Psoas muscle (tissue), 8 donors: ENCODE data around the gene PIK3AP1. TPM values are rescaled to one million over a fixed set of nuclear protein-coding genes. Genes with fewer than 3 reads are reported as not detected.

Experiments
- ATAC-seq, 4 donors: fragments of 200-7000 bp; cut with Tn5 transposase; one replicate each; pipeline ENCODE4 v1.9.1; 2020; ENCODE audit warnings: moderate library complexity in 3 of 4, mild to moderate bottlenecking in 2 of 4
- DNase-seq, 2 donors: peaks; one replicate each; pipeline ENCODE4 v3.0.0-alpha.2; 2020
- H3K27ac ChIP-seq: fragments of 200-600 bp; one replicate; pipeline ENCODE4 v1.8.0; 2022
- H3K27me3 ChIP-seq, 3 donors: fragments of 200-600 bp in 1 of 3; one replicate each; pipeline versions ENCODE4 v1.6.1 to v1.8.0; 2013 to 2022; ENCODE audit warnings: low read length in 2 of 3, mild to moderate bottlenecking in 2 of 3, moderate library complexity in 1 of 3; ENCODE audit not compliant: insufficient read depth in 3 of 3
- H3K36me3 ChIP-seq, 2 donors: fragments of 200-600 bp in 1 of 2; one replicate each; pipeline versions ENCODE4 v1.6.1 to v1.8.0; 2013 to 2022; ENCODE audit warnings: low read depth in 1 of 2, mild to moderate bottlenecking in 1 of 2, moderate library complexity in 1 of 2; ENCODE audit not compliant: insufficient read depth in 1 of 2
- H3K4me1 ChIP-seq: fragments of 200-600 bp; one replicate; pipeline ENCODE4 v1.8.0; 2022
- H3K4me3 ChIP-seq: fragments of 200-600 bp; one replicate; pipeline ENCODE4 v1.8.0; 2022; ENCODE audit warnings: mild to moderate bottlenecking
- H3K9me3 ChIP-seq: fragments of 200-600 bp; one replicate; pipeline ENCODE4 v1.8.0; 2022
- CTCF ChIP-seq: fragments of 200-600 bp; IDR thresholded peaks from one replicate; pipeline ENCODE4 v1.8.0; 2022; ENCODE audit warnings: antibody characterized with exemption
- WGBS, 3 donors: extraction: QIAGEN DNeasy Blood & Tissue Kit; methylation state at CpG; one replicate each; pipeline versions ENCODE4 v1.1.6 to v1.1.7; 2013; 5-methylcytosine and 5-hydroxymethylcytosine counted together
- intact Hi-C, 2 donors: fragments of 100-400 bp; cut with DNase I; formaldehyde crosslinking; loops; one replicate each; pipeline versions ENCODE4 v1.11.0 to v1.14.2; 2022
- polyA plus RNA-seq, 3 donors: library from polyadenylated mRNA; stranded (reverse); fragments of 200-250 nt; gene quantifications; one replicate each; pipeline ENCODE4 v1.2.3, GENCODE V29; 2013
- total RNA-seq, 4 donors: library from RNA; stranded (reverse); fragmentation: NEBNext Ultra II Directional in 2 of 4; extraction: Animal tissue kit (Norgen Biotek cat#: 25700) in 2 of 4; gene quantifications; one replicate each; pipeline versions ENCODE4 v1.2.1 to v1.2.4, GENCODE V29; 2021 to 2023
- donor health status: healthy with polysubstance abuse.
- donor health status: DM: no; HTN: no; CAD: no; lungs with moderate emphysema.
- donor health status: Bipolar disorder and iron deficiency.
- donor health status: healthy.
- donor health status: DM: yes; HTN: yes; CAD: no.
- donor health status: DM: no; HTN: no; CAD: no.
- donor health status: DM: no; HTN: no; CAD: no.
- donor health status: DM: yes; HTN: yes; CAD: no.

Gene PIK3AP1
- total and polyA plus RNA-seq, 7 donors, result 0.17 to 8.6 (median 1.8) TPM

DNA sequence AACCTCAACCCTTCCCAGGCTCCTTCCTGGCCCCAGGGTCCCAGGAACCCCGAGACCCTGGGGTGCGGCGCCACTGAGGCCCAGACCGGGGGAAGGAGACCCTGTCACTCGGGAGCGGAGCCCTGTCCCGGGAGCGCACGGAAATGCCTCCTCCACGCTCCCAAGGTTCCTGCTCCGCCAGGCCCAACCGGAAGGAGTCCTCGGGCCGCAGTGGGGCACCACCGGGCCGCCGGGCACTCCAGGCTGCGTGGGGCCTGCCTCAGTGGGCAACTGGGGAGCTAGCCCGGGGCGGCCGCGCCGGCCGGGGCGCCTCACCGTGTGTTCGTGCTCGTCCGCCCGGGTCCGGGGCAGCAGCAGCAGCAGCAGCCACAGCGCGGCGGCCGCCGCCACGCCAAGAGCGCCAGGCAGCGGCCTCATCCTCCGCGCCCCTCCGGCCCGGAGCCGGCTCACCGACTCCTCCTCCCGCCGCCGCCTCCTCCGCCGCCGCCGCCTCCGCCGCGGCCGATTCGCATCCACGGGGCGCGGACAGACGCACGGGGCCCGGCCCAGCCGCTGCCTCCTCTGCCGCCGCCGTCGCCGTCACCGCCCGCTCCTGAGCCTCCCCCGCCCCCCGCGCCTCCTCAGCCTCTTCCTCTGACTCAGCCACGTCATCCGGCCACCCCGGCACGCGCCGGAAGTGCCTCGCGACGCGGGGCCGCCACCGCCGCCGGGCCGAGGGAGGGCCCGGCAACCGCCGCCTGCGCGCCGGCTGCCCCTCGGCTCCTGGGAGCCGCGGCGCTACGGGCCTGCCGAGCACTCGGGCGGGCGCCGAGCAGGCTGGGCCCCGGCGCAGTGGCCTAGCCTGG lies 133.7 kb downstream of the PIK3AP1 start, which contains the start of gene TM9SF3:
TM9SF3 (minus strand) TSS at position 594 of the 845 bp plus-strand sequence; CDS start at position 417, 177 bp downstream.
- ATAC-seq (peak; percentile 86 to 89 (median 88)), DNase-seq (peak; percentile 96 to 97)
- Histone ChIP-seq H3K9me3 (no peaks in the 10 kb centered on the region), H3K4me3 (peak within 1 kb of the TSS; percentile 96), H3K4me1 (peaks cover 52% of the 10 kb centered on the region), H3K27ac (peak within 1 kb of the TSS; percentile 99), H3K36me3 (no peaks in the 10 kb centered on the region), H3K27me3 (no peaks in the 10 kb centered on the region)
- TF ChIP-seq CTCF, result no peak
- intact Hi-C loops, result loop anchor here in 1 of 2 donors (2.0 kb wide), 1 partner anchor 246 kb away; the partner anchor contains the start of gene LCOR
- WGBS, 3 donors, result 0 to 1% (median 0%) methylated on average over 36 to 107 of the region's 107 CpGs

- no peak for TF ChIP-seq CTCF
- Histone ChIP-seq H3K4me3 (peak overlapping the region; percentile 96), H3K36me3 (no peaks in the 10 kb centered on the region), H3K4me1 (peaks cover 60% of the 10 kb centered on the region), H3K27ac (peak overlapping the region; percentile 99), H3K9me3 (no peaks in the 10 kb centered on the region), H3K27me3 (no peaks in the 10 kb centered on the region)
- peak in 1 of 4 donors; percentile 30 for ATAC-seq
- WGBS, 3 donors, result 1 to 3% (median 1%) methylated on average over 20 of the region's 20 CpGs
- DNase-seq, result no peak
- intact Hi-C loops, result loop anchor here in 1 of 2 donors (2.0 kb wide), 1 partner anchor 247 kb away; the partner anchor contains the start of gene LCOR
Observed at GRCh38 chr10:96585736-96586418, 134.4 kb downstream of the PIK3AP1 start.

DNA sequence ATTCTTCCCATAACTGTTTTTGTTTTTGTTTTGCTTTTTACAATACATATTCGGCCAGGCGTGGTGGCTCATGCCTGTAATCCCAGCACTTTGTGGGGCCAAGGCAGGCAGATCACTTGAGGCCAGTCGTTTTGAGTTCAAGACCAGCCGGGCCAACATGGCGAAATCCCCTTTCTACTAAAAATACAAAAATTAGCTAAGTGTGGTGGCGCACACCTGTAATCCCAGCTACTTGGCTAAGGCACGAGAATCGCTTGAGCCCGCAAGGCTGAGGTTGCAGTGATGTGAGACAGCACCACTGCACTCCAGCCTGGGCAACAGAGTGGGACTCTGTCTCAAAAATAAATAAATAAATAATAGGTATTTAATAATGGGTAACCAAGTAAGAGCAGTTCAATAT lies 135.8 kb downstream of the PIK3AP1 start:
- peaks cover 66% of the 10 kb centered on the region for H3K4me1 ChIP-seq
- H3K27ac ChIP-seq, result no peak overlapping the region
- H3K4me3 ChIP-seq, result peak overlapping the region; percentile 96
- intact Hi-C loops, result no loop called here
- H3K9me3 ChIP-seq, result no peaks in the 10 kb centered on the region
- DNase-seq, result no peak
- no peak for ATAC-seq
- no peaks in the 10 kb centered on the region for H3K27me3 ChIP-seq
- TF ChIP-seq CTCF, result no peak
- H3K36me3 ChIP-seq, result no peaks in the 10 kb centered on the region
- WGBS, 3 donors, result 80 to 91% (median 82%) methylated on average over 9 of the region's 9 CpGs

GRCh38 chr10:96584035-96584434 lies 136.3 kb downstream of the PIK3AP1 start:
- 85 to 91% (median 89%) methylated on average over 1 of the region's 1 CpG for WGBS, 3 donors
- no peak overlapping the region for H3K27ac ChIP-seq
- H3K36me3 ChIP-seq, result no peaks in the 10 kb centered on the region
- H3K27me3 ChIP-seq, result no peaks in the 10 kb centered on the region
- intact Hi-C loops, result no loop called here
- ATAC-seq, result no peak
- peaks cover 68% of the 10 kb centered on the region for H3K4me1 ChIP-seq
- H3K4me3 ChIP-seq, result no peak overlapping the region
- no peaks in the 10 kb centered on the region for H3K9me3 ChIP-seq
- DNase-seq, result no peak
- no peak for TF ChIP-seq CTCF
